ENCODE results near the gene MACIR. TPM values are rescaled to one million over a fixed set of nuclear protein-coding genes. Genes with fewer than 3 reads are reported as not detected.

The MACIR gene
- total RNA-seq, 1 experiment from 2014 or later: 4.1 TPM

- Mint-ChIP-seq H3K27me3 (ENCODE audit: insufficient read depth, unreplicated experiment) (no peaks in the 10 kb centered on the region), H3K4me1 (ENCODE audit: low read depth, unreplicated experiment) (no peaks in the 10 kb centered on the region), H3K27ac (ENCODE audit: unreplicated experiment) (no peak overlapping the region), H3K36me3 (ENCODE audit: insufficient read depth, unreplicated experiment) (no peaks in the 10 kb centered on the region), H3K9me3 (ENCODE audit: unreplicated experiment) (no peaks in the 10 kb centered on the region), H3K4me3 (ENCODE audit: unreplicated experiment) (no peak overlapping the region)
- Histone ChIP-seq H3K27me3 (replicated peaks; ENCODE audit: control insufficient read depth, insufficient read depth, low read length) (no peaks in the 10 kb centered on the region), H3K9me3 (no peaks in the 10 kb centered on the region), H3K36me3 (ENCODE audit: control insufficient read depth, insufficient read depth, low read length) (no peaks in the 10 kb centered on the region), H3K4me3 (ENCODE audit: low read depth, low read length) (no peak overlapping the region), H3K4me1 (no peaks in the 10 kb centered on the region)
- ChIA-PET CTCF (no interaction called here), POLR2A (no interaction called here)
- intact Hi-C loops (cut with micrococcal nuclease; ENCODE audit: unreplicated experiment): no loop called here
- no peak for DNase-seq
- no TSS peak for BruUV-seq (replicated peaks)
- no peak for TF ChIP-seq CTCF (IDR thresholded peaks at IDR 0.05; ENCODE audit: insufficient read depth in 1 of 2, low read depth in 1 of 2, low read length in 1 of 2, severe bottlenecking in 1 of 2, unreplicated experiment in 1 of 2)
These were observed 30.5 kb downstream of the MACIR start for GRCh38 chr5:103289024-103289423.

GRCh38 chr5:103290846-103291245, 32.3 kb downstream of the MACIR start:
- H3K27ac Mint-ChIP-seq (ENCODE audit: unreplicated experiment): no peak overlapping the region
- no peak overlapping the region for H3K4me3 ChIP-seq (ENCODE audit: low read depth, low read length)
- intact Hi-C loops (cut with micrococcal nuclease; ENCODE audit: unreplicated experiment): no loop called here
- no peak for DNase-seq
- ChIA-PET CTCF (no interaction called here), POLR2A (no interaction called here)
- no peaks in the 10 kb centered on the region for H3K9me3 Mint-ChIP-seq (ENCODE audit: unreplicated experiment)
- H3K4me3 Mint-ChIP-seq (ENCODE audit: unreplicated experiment): no peak overlapping the region
- H3K36me3 ChIP-seq (ENCODE audit: control insufficient read depth, insufficient read depth, low read length): no peaks in the 10 kb centered on the region
- no peaks in the 10 kb centered on the region for H3K4me1 ChIP-seq
- no peaks in the 10 kb centered on the region for H3K27me3 Mint-ChIP-seq (ENCODE audit: insufficient read depth, unreplicated experiment)
- no peak for TF ChIP-seq CTCF (IDR thresholded peaks at IDR 0.05; ENCODE audit: insufficient read depth in 1 of 2, low read depth in 1 of 2, low read length in 1 of 2, severe bottlenecking in 1 of 2, unreplicated experiment in 1 of 2)
- no peaks in the 10 kb centered on the region for H3K36me3 Mint-ChIP-seq (ENCODE audit: insufficient read depth, unreplicated experiment)
- no peaks in the 10 kb centered on the region for H3K9me3 ChIP-seq
- H3K4me1 Mint-ChIP-seq (ENCODE audit: low read depth, unreplicated experiment): no peaks in the 10 kb centered on the region
- BruUV-seq (replicated peaks): no TSS peak
- H3K27me3 ChIP-seq (replicated peaks; ENCODE audit: control insufficient read depth, insufficient read depth, low read length): no peaks in the 10 kb centered on the region

- CTCF ChIA-PET: no interaction called here
- POLR2A ChIA-PET: no interaction called here
- Mint-ChIP-seq H3K4me1 (ENCODE audit: low read depth, unreplicated experiment) (no peaks in the 10 kb centered on the region), H3K27ac (ENCODE audit: unreplicated experiment) (no peak overlapping the region), H3K27me3 (ENCODE audit: insufficient read depth, unreplicated experiment) (no peaks in the 10 kb centered on the region), H3K9me3 (ENCODE audit: unreplicated experiment) (no peaks in the 10 kb centered on the region), H3K36me3 (ENCODE audit: insufficient read depth, unreplicated experiment) (no peaks in the 10 kb centered on the region), H3K4me3 (ENCODE audit: unreplicated experiment) (no peak overlapping the region)
- no TSS peak for BruUV-seq (replicated peaks)
- Histone ChIP-seq H3K4me3 (ENCODE audit: low read depth, low read length) (no peak overlapping the region), H3K27me3 (replicated peaks; ENCODE audit: control insufficient read depth, insufficient read depth, low read length) (no peaks in the 10 kb centered on the region), H3K36me3 (ENCODE audit: control insufficient read depth, insufficient read depth, low read length) (no peaks in the 10 kb centered on the region), H3K9me3 (no peaks in the 10 kb centered on the region), H3K4me1 (no peaks in the 10 kb centered on the region)
- DNase-seq: no peak
- intact Hi-C loops (cut with micrococcal nuclease; ENCODE audit: unreplicated experiment): no loop called here
- no peak for TF ChIP-seq CTCF (IDR thresholded peaks at IDR 0.05; ENCODE audit: insufficient read depth in 1 of 2, low read depth in 1 of 2, low read length in 1 of 2, severe bottlenecking in 1 of 2, unreplicated experiment in 1 of 2)
These were observed 33.0 kb downstream of the MACIR start for GRCh38 chr5:103291606-103292005.
